Hepatocyte (in vitro differentiated cells): ENCODE data around the gene FLYWCH2.

Experiments used
- EZH2 ChIP-seq: fragments of 200-600 bp; sonication (generic); IDR thresholded peaks from 2 replicates; pipeline ENCODE4 v1.6.1; 2016; ENCODE audit warnings: antibody characterized with exemption, mild to moderate bottlenecking, borderline replicate concordance
- EZH2phosphoT487 ChIP-seq: fragments of 200-600 bp; sonication (generic); IDR thresholded peaks from one replicate; pipeline ENCODE4 v1.6.1; 2018; ENCODE audit warnings: antibody characterized with exemption, mild to moderate bottlenecking, low read depth, moderate library complexity; ENCODE audit not compliant: unreplicated experiment, severe bottlenecking
- TF ChIP-seq, protein P1 (sequence below): fragments of 200-600 bp; sonication (generic); IDR thresholded peaks from 2 replicates; pipeline ENCODE4 v1.5.1; 2016; ENCODE audit warnings: antibody characterized with exemption, mild to moderate bottlenecking; ENCODE audit not compliant: poor library complexity

GRCh38 chr16:2856686-2857450 lies 26.1 kb upstream of the FLYWCH2 start:
- TF ChIP-seq, protein P1, sequence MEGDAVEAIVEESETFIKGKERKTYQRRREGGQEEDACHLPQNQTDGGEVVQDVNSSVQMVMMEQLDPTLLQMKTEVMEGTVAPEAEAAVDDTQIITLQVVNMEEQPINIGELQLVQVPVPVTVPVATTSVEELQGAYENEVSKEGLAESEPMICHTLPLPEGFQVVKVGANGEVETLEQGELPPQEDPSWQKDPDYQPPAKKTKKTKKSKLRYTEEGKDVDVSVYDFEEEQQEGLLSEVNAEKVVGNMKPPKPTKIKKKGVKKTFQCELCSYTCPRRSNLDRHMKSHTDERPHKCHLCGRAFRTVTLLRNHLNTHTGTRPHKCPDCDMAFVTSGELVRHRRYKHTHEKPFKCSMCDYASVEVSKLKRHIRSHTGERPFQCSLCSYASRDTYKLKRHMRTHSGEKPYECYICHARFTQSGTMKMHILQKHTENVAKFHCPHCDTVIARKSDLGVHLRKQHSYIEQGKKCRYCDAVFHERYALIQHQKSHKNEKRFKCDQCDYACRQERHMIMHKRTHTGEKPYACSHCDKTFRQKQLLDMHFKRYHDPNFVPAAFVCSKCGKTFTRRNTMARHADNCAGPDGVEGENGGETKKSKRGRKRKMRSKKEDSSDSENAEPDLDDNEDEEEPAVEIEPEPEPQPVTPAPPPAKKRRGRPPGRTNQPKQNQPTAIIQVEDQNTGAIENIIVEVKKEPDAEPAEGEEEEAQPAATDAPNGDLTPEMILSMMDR: no peak
- TF ChIP-seq EZH2phosphoT487: no peak
- TF ChIP-seq EZH2: no peak
